NCI-H2081 treated with DMSO at 0.1 percent for 48 hours (cell line): ENCODE results near the gene ENHO.

Experiments used
- DNase-seq: peaks from one replicate; lab custom pipeline; 2025; lab: John Stamatoyannopoulos, UW

ENHO gene

DNA sequence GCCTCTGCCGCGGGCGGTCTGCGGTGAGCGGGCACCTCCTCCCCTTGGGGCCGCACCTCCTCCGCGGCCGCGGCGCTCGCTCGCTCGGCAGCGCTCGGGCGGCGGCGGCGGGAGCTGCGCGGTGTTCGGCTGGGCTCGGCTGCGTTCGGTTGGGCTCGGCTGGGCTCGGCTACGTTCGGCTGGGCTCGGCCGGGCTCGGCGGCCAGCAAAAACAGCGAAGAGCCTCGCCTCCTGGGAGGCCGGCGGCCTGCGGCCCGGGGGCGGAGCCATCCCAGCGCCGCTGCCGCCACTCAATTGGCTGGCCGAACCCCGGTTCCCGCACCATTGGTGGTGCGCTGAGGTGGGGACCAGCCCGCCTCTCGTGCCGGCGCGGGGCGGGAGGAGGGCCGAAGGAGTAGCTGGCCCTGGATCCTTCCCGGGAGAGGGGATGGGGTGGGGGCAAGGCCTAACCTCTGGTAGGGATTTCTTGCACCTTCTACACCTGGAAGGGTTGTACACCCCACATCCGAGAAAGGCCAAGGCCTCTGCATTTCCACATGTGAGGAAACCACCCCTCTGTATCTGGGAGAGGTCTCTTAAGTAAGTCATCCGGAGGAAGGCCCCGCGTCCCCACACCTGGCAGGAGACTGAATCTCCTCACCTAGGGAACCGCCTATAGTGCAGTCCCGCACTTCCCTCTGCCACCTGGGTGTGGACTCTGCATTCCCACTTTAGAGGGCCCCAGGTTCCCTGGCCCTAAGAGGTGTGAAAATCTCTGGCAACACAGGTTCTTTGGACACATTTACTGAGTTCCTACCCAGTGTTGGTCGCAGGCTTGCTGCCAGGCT is at the start of gene ENHO:
ENHO (minus strand) TSS at position 20 of the 827 bp plus-strand sequence. CDS start 1,295 bp downstream, outside the sequence.
- peak; percentile 43 for DNase-seq

DNA sequence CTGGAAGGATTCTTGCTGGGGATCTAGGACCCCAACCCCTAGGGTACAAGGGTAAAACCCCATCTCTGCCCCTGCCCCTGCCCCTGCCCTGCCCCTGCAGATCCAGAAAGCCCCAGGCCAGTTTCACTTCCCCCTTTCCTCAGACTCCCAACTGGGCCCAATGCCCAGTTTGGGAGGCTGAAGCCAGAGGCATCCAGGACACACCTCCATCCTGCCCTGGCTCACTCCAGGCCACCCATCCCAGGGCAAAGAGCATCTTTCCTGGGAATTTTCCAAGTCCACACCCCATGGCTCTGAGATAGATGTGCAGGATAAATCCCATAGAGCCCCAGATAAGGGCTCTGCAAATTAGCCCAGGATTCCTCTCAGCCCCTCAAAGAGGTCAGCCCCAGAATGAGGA is 49.3 kb upstream of the ENHO start:
- DNase-seq = no peak

DNA sequence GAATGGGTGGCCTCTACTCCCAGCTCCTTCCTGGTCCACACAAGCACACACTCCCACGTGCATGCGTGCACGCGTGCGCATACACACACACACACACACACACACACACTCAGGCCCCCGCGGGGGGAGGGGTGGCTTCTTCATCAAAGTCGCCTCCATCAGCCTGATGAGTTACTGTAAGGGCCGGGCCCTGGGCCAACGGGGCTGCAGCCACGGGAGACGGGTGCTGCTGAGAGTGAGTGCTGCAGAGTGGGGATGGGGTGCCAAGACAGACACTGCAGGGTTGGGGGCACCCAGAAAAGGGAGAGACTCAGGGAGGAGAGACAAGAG is 48.7 kb upstream of the ENHO start:
- no peak for DNase-seq

- no peak for DNase-seq
These were observed 48.2 kb upstream of the ENHO start for GRCh38 chr9:34570809-34571480.

GRCh38 chr9:34570376-34570775 is 47.6 kb upstream of the ENHO start:
- no peak for DNase-seq

DNA sequence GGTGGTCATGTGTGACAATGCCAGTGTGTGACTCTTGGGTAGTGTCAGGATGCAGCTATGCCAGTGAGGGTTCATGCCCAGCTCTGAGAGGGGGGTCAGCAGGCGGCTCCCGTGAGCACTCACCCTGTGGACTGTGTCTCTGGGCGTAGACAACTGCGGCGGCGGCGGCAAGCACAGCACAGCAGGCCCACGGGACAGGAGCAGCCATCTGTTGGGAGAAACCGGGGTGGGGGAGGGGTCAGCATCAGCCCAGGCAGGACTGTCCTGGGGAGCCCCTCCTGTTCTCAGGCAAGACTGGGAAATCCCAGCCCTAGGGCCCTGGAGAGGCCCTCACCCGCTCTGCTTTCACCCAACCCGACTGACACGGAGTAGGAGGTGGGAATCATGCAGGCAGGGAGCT is 46.0 kb upstream of the ENHO start:
- DNase-seq = no peak

- DNase-seq = no peak
These were observed 45.3 kb upstream of the ENHO start for GRCh38 chr9:34568133-34568532.

DNA sequence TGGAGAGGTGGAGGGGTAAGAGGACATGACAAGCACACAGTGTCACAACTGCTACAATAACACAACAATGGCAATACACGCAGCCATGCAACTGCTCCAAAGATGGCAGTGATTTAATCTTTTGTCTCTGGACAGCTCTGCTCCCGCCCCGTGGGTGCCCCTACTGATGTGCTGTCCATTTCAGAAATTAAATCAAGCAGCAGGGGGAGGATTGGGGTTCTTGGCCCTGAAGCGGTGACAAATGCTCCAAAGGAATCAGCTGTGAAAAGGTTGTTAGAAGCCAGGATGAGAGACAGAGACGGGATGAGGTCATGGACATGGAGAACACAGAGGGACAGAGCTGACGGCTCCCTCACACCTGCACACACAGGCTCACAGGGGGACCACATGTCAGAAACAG is 44.2 kb upstream of the ENHO start:
- DNase-seq = no peak

DNA sequence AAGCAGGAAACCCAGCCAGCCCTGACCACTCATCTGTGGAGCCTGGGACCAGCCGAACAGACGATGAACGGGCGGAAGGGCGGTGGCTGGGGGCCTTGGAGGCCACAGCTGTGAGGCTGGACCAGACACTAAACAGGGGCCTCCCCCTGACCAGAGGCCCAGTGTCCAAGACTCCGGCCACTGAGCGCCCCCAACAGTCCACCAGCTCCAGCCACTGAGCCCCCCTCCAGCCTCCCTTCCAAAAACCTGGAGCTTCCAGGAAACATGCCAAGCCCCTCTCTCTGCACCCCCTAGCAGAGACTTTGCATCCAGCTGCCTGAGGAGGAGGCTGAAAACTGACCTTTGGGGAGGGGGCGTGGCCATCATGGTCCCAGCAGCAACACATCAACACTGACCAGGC is 43.5 kb upstream of the ENHO start:
- no peak for DNase-seq

- no peak for DNase-seq
These were observed 43.1 kb upstream of the ENHO start for GRCh38 chr9:34565856-34566255.

DNA sequence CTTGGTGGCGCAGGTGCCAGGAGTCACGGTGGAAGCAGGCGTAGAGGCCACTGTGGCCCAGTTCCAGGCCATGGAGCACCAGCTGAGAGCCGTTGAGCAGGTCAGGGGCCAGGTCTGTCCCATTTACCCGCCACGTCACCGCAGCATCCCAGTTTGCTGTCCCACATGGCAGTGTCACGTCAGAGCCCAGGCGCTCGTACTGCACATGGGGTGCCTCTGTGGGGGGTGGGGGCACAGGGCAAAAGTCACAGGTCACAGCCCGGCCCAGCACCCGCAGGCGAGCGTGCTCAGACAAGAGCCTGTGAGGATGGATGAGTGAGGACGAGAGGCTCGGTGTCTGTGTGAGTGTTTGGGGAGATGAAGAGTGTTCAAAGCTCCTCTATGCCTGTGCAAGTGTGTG is 41.8 kb upstream of the ENHO start:
- DNase-seq = no peak

DNA sequence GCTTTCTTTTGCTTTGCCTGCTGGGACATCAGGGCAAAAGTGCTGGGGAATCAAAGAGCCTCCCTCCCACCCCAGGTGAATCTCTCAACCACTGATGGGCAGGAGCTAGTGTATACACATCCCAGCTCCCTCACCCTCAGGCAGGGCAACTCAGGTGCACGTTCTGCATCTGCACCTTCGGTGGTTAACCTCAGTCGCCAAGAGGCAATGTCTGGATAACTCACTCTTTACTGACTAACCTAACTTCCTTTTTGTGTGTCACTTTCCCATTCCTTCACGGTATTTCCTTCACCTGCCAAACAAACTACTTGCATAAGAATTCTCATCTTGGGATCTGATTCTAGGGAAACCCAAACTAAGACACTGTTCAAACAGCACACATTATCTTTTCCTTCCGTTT is 40.5 kb upstream of the ENHO start:
- no peak for DNase-seq

DNA sequence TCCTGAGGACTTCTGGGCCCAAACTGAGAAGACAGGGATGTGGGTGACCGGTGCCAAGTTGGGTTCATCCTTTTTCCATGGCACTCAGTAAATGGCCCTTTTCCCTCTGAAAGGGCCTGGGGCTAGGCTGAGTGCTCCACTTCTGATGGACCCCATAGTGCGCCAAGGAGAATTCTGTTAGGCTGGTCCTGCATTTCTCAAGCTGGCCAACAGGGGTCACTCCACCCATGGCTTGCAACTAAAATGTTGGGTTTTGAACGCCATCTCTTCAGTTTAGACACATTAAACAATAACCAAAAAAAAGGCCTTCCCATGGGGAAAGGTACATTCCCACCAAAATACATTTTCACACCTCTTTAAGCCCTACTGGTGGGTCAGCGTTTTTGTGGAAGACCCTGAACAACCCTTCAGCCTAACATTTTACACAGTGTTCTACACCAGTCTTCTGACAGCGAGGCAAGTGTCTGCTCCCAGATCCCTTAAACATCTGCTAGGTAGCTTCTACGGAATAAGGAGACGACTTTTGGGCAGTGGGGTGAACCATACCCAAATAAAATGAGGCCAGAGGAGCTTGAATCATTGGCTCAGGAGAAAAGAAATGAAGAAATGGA is 39.5 kb upstream of the ENHO start:
- no peak for DNase-seq

DNA sequence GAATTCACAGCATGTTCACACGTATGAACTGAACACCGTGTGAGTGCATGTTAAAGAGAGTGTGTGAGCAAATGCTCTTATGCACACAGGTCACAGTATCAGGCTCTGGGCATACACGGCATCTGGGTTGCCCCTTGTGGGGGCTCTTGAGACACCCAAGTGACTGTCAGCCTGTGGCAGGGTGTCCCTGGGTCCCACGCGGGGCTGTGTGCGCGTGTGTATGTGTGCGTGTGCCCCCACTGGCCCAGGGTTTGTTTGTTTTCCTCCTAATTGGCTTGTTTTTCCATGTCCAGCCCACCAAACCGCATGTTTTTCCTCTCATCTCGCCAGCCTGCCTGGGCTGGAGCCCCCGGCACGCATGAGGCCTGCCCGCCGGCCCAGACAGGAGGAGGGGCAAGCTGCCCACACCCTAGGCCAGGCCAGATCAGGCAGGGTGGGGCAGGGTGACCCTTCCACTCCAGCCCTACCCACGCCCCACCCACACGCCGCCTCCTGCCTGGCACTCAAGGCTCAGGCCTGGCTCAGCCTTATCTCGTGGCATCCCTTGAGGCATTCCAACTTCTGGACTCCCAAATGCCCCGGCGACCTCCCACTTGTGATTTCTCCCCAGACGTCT is 37.9 kb upstream of the ENHO start:
- no peak for DNase-seq

- no peak for DNase-seq
These were observed 37.0 kb upstream of the ENHO start for GRCh38 chr9:34559624-34560455.

DNA sequence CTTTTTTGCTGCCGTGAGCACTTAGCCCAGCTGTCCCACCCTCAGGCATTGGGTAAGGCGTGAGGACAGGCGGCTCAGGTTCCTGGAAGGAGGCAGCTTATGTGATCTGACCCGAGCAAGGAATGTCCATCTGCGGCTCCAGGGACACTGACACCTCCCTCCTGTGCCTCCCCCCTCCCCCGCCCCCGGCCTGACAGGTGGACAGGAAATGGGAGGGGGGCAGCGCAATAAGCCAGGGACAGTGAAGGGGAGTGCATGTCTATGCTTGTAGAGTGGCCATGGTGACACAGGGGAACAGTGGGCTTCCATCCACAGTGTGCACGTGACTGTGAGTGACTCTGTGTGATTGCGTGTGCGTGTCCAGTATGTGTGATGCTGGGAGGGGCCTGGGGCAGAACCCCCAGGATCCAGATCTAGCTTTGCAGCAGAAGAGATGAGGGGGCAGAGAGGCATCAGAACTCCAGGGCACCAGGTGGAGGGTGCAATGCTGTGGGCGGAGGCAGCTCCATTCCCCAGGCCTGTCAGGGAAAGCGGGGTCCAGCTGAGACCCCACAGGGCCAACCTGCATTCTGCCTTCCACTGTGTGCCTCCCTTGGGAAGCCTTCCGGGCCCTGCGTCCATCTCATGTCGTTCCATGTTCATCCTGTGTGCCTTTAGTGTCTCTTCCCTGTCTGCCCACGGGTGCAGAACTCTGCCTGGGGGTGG is 36.3 kb upstream of the ENHO start:
- DNase-seq = no peak

DNA sequence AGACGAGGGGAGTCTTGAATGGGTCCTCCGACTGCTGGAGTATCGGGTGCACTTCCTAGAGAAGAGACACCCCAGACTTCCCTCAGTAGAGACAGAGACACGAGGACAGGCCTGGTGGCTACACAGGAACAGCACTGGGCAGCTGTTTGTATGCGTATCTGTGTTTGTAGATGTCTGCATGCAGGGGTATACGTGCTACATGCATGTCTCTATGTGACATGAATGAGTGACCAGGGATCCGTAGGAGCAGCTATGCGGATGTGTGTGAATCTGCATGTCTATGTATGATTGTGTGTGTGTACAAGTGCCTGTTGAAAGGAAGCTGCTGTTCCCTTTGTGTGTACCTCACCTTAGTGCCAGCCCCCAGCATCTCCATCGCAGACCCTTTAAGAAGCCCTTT is 35.6 kb upstream of the ENHO start:
- DNase-seq = no peak

- no peak for DNase-seq
These were observed 34.9 kb upstream of the ENHO start for GRCh38 chr9:34557426-34558321.

- no peak for DNase-seq
These were observed 34.2 kb upstream of the ENHO start for GRCh38 chr9:34556949-34557348.

GRCh38 chr9:34555936-34556525 is 33.2 kb upstream of the ENHO start:
- no peak for DNase-seq
